OCI-LY7 (cell line): ENCODE measurements around the gene CDCP1.

Experiments used
- EZH2phosphoT487 ChIP-seq: fragments of 200-600 bp; sonication (generic); IDR thresholded peaks from 2 replicates; pipeline ENCODE4 v1.6.1; 2018; ENCODE audit warnings: low read depth, borderline replicate concordance, mild to moderate bottlenecking, mixed run types, antibody characterized with exemption, low read length, moderate library complexity, mixed read lengths
- TF ChIP-seq, protein P1 (sequence below): fragments of 200-600 bp; sonication (generic); conservative IDR thresholded peaks from 2 replicates; pipeline ENCODE4 v1.5.1; 2014; ENCODE audit warnings: mild to moderate bottlenecking, antibody characterized with exemption, low read length, moderate library complexity, mixed read lengths

DNA sequence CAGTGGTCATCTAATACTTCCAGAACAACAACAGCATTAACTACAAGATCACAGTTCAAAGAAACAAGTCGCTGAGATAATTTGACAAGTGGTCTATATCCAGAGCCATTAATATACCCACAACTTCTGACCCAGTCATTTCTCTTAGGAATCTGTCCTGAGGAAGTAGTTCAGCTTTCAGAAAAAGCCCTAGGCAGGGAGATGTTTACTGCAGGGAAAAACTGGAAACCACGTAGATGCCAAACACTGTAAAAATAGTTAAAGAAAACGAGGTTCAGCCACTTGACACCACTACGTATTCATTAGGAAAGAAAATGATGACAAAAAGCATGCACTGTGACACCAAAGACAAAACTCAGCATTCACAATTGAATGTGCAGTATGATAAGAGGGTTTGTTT, 22.3 kb upstream of the CDCP1 start:
- TF ChIP-seq, protein P1, sequence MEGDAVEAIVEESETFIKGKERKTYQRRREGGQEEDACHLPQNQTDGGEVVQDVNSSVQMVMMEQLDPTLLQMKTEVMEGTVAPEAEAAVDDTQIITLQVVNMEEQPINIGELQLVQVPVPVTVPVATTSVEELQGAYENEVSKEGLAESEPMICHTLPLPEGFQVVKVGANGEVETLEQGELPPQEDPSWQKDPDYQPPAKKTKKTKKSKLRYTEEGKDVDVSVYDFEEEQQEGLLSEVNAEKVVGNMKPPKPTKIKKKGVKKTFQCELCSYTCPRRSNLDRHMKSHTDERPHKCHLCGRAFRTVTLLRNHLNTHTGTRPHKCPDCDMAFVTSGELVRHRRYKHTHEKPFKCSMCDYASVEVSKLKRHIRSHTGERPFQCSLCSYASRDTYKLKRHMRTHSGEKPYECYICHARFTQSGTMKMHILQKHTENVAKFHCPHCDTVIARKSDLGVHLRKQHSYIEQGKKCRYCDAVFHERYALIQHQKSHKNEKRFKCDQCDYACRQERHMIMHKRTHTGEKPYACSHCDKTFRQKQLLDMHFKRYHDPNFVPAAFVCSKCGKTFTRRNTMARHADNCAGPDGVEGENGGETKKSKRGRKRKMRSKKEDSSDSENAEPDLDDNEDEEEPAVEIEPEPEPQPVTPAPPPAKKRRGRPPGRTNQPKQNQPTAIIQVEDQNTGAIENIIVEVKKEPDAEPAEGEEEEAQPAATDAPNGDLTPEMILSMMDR: no peak
- no peak for TF ChIP-seq EZH2phosphoT487
